HCT116 (cell line): Measurements from ENCODE around the gene SERTAD3. TPM values are rescaled to one million over a fixed set of nuclear protein-coding genes. Genes with fewer than 3 reads are reported as not detected.

Experiments
- ATAC-seq: fragments of 200-7000 bp; cut with Tn5 transposase; 2 replicates; pipeline ENCODE4 v1.9.1; 2020; ENCODE audit warnings: mild to moderate bottlenecking, moderate library complexity
- BruUV-seq: library from RNA; stranded (reverse); fragments of 400-500 nt; replicated peaks from 2 replicates; lab custom pipeline; 2021; lab: Mats Ljungman, UMichigan
- CTCF ChIA-PET: fragments of 300-600 bp; sonication (Branson Sonifier 250); formaldehyde crosslinking; loops from one replicate; lab custom pipeline; 2021; ENCODE audit warnings: antibody characterized with exemption; lab: Charles Lee
- POLR2A ChIA-PET: fragments of 300-600, 350-600 bp; sonication (Branson Sonifier 250); formaldehyde crosslinking; loops from one replicate; lab custom pipeline; 2021; ENCODE audit warnings: antibody characterized with exemption; lab: Charles Lee
- RAD21 ChIA-PET, 2 experiments: fragments of 300-600 bp; sonication (Branson Sonifier 250); formaldehyde crosslinking; loops; one replicate each; lab custom pipeline; 2023; ENCODE audit warnings: low total read pairs in 2 of 2; ENCODE audit not compliant: uncharacterized antibody in 2 of 2, unreplicated experiment in 2 of 2, low non-redundant PET in 1 of 2; lab: Charles Lee
- DNase-seq: peaks from one replicate; pipeline ENCODE4 v3.0.0-alpha.2; 2010; ENCODE audit warnings: low read depth, low spot score
- H2AFZ ChIP-seq: fragments of 200-600 bp; shearing (Covaris generic), sonication (generic); 2 replicates; pipeline ENCODE4 v1.6.1; 2017; ENCODE audit warnings: low read depth, mixed run types, mixed read lengths, antibody characterized with exemption, low read length; ENCODE audit not compliant: poor library complexity, severe bottlenecking
- H3K27ac ChIP-seq: 2 replicates; pipeline ENCODE4 v1.5.1; 2012; ENCODE audit warnings: low read depth, low read length
- H3K27me3 ChIP-seq: fragments of 200-600 bp; sonication (generic); 2 replicates; pipeline ENCODE4 v1.6.1; 2016; ENCODE audit warnings: mixed run types, low read length, mixed read lengths; ENCODE audit not compliant: insufficient read depth
- H3K36me3 ChIP-seq, 2 experiments: fragments of 200-500 bp in 1 of 2; fragments of 200-600 bp in 1 of 2; sonication (Bioruptor generic) in 1 of 2; sonication (generic) in 1 of 2; 2 replicates each; pipeline versions ENCODE4 v1.5.1 to v1.6.1; 2014 to 2016; ENCODE audit warnings: low read length in 2 of 2, inconsistent platforms in 1 of 2, mixed read lengths in 1 of 2, mixed run types in 1 of 2; ENCODE audit not compliant: insufficient read depth in 2 of 2, control insufficient read depth in 1 of 2
- H3K4me1 ChIP-seq, 2 experiments: fragments of 200-600 bp in 1 of 2; sonication (generic) in 1 of 2; 2 replicates each; pipeline versions ENCODE4 v1.5.1 to v1.6.1; 2012 to 2017; ENCODE audit warnings: low read length in 2 of 2, inconsistent platforms in 1 of 2, mild to moderate bottlenecking in 1 of 2, mixed read lengths in 1 of 2, mixed run types in 1 of 2, moderate library complexity in 1 of 2; ENCODE audit not compliant: insufficient read depth in 2 of 2, control insufficient read depth in 1 of 2
- H3K4me2 ChIP-seq: fragments of 200-600 bp; sonication (generic); 2 replicates; pipeline ENCODE4 v1.6.1; 2017; ENCODE audit warnings: mixed run types, low read length, mixed read lengths
- H3K4me3 ChIP-seq, 2 experiments: fragments of 200-600 bp in 1 of 2; sonication (generic) in 1 of 2; replicated peaks in 1 of 2; 2 replicates each; pipeline ENCODE4 v1.5.1; 2011 to 2016; ENCODE audit warnings: low read length in 2 of 2, control low read depth in 1 of 2, low read depth in 1 of 2, mild to moderate bottlenecking in 1 of 2, mixed read lengths in 1 of 2, mixed run types in 1 of 2
- H3K79me2 ChIP-seq: fragments of 200-600 bp; sonication (generic); 2 replicates; pipeline ENCODE4 v1.6.1; 2017; ENCODE audit warnings: mild to moderate bottlenecking, mixed run types, low read length, moderate library complexity, mixed read lengths; ENCODE audit not compliant: insufficient read depth
- H3K9ac ChIP-seq: fragments of 200-600 bp; sonication (generic); 2 replicates; pipeline ENCODE4 v1.6.1; 2016; ENCODE audit warnings: low read length, mixed read lengths
- H3K9me2 ChIP-seq: fragments of 200-600 bp; sonication (generic), shearing (Covaris generic); 2 replicates; pipeline ENCODE4 v1.6.1; 2017; ENCODE audit warnings: mixed run types, mild to moderate bottlenecking, moderate library complexity; ENCODE audit not compliant: insufficient read depth
- H3K9me3 ChIP-seq, 2 experiments: fragments of 200-500 bp in 1 of 2; fragments of 200-600 bp in 1 of 2; sonication (Bioruptor generic) in 1 of 2; sonication (generic) in 1 of 2; 2 replicates each; pipeline ENCODE4 v1.6.1; 2014 to 2017; ENCODE audit warnings: low read length in 2 of 2, mixed read lengths in 2 of 2, inconsistent platforms in 1 of 2, low read depth in 1 of 2, mild to moderate bottlenecking in 1 of 2, mixed run types in 1 of 2, moderate library complexity in 1 of 2; ENCODE audit not compliant: control insufficient read depth in 1 of 2, insufficient read depth in 1 of 2
- H4K20me1 ChIP-seq: fragments of 200-600 bp; sonication (generic), shearing (Covaris generic); 2 replicates; pipeline ENCODE4 v1.6.1; 2017; ENCODE audit warnings: mixed run types, mild to moderate bottlenecking, moderate library complexity; ENCODE audit not compliant: insufficient read depth
- CBX3 ChIP-seq: IDR thresholded peaks from 2 replicates; pipeline ENCODE4 v1.6.1; 2012; ENCODE audit warnings: low read depth
- EZH2 ChIP-seq: fragments of 200-600 bp; sonication (generic); IDR thresholded peaks from 2 replicates; pipeline ENCODE4 v1.6.1; 2017; ENCODE audit warnings: antibody characterized with exemption, mixed run types
- FOSL1 ChIP-seq: IDR thresholded peaks from 2 replicates; pipeline ENCODE4 v1.6.1; 2012; ENCODE audit warnings: low read depth
- SP1 ChIP-seq: IDR thresholded peaks from 2 replicates; pipeline ENCODE4 v1.6.1; 2012; ENCODE audit warnings: low read depth
- SRF ChIP-seq: IDR thresholded peaks from 2 replicates; pipeline ENCODE4 v1.6.1; 2012; ENCODE audit warnings: low read depth
- YY1 ChIP-seq: IDR thresholded peaks from 2 replicates; pipeline ENCODE4 v1.6.1; 2011; ENCODE audit warnings: low read length, low read depth, moderate library complexity, mild to moderate bottlenecking; ENCODE audit not compliant: insufficient replicate concordance; ENCODE audit errors: extremely low read depth
- intact Hi-C: fragments of 100-400 bp; cut with micrococcal nuclease; formaldehyde crosslinking; loops from 2 replicates; pipeline ENCODE4 v1.10.0; 2022
- total RNA-seq: library from RNA; stranded (reverse); gene quantifications from one replicate; pipeline ENCODE4 v1.2.1, GENCODE V29; 2021; ENCODE audit not compliant: unreplicated experiment
- TF ChIP-seq, protein P1 (sequence below): IDR thresholded peaks from 2 replicates; pipeline ENCODE4 v1.6.1; 2012; ENCODE audit warnings: low read depth
- TF ChIP-seq, protein P2 (sequence below): IDR thresholded peaks from 2 replicates; pipeline ENCODE4 v1.6.1; 2012

SERTAD3 gene
- total RNA-seq, 1 experiment from 2014 or later: 32.4 TPM

- Histone ChIP-seq H3K9me2 (no peaks in the 10 kb centered on the region), H3K79me2 (no peaks in the 10 kb centered on the region), H3K27me3 (no peaks in the 10 kb centered on the region), H3K4me2 (no peak overlapping the region), H3K36me3 (no peaks in the 10 kb centered on the region), H3K9me3 (no peaks in the 10 kb centered on the region), H2AFZ (no peak overlapping the region), H3K4me1 (peaks cover 15 to 26% of the 10 kb centered on the region in 2 experiments), H3K4me3 (no peak overlapping the region), H3K9ac (no peak overlapping the region), H4K20me1 (no peaks in the 10 kb centered on the region), H3K27ac (no peak overlapping the region; the same call in 1 of the 2 replicates)
- no peak for TF ChIP-seq YY1
- TF ChIP-seq, protein P1, sequence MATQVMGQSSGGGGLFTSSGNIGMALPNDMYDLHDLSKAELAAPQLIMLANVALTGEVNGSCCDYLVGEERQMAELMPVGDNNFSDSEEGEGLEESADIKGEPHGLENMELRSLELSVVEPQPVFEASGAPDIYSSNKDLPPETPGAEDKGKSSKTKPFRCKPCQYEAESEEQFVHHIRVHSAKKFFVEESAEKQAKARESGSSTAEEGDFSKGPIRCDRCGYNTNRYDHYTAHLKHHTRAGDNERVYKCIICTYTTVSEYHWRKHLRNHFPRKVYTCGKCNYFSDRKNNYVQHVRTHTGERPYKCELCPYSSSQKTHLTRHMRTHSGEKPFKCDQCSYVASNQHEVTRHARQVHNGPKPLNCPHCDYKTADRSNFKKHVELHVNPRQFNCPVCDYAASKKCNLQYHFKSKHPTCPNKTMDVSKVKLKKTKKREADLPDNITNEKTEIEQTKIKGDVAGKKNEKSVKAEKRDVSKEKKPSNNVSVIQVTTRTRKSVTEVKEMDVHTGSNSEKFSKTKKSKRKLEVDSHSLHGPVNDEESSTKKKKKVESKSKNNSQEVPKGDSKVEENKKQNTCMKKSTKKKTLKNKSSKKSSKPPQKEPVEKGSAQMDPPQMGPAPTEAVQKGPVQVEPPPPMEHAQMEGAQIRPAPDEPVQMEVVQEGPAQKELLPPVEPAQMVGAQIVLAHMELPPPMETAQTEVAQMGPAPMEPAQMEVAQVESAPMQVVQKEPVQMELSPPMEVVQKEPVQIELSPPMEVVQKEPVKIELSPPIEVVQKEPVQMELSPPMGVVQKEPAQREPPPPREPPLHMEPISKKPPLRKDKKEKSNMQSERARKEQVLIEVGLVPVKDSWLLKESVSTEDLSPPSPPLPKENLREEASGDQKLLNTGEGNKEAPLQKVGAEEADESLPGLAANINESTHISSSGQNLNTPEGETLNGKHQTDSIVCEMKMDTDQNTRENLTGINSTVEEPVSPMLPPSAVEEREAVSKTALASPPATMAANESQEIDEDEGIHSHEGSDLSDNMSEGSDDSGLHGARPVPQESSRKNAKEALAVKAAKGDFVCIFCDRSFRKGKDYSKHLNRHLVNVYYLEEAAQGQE: no peak
- TF ChIP-seq SP1: no peak
- TF ChIP-seq, protein P2, sequence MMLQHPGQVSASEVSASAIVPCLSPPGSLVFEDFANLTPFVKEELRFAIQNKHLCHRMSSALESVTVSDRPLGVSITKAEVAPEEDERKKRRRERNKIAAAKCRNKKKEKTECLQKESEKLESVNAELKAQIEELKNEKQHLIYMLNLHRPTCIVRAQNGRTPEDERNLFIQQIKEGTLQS: no peak
- no peak for TF ChIP-seq SRF
- no peak for TF ChIP-seq EZH2
- TF ChIP-seq FOSL1: no peak
- TF ChIP-seq CBX3: no peak
- DNase-seq (no peak), ATAC-seq (no peak)
- ChIA-PET POLR2A (interaction anchor here (1.2 kb wide), 1 partner anchor 32 kb away, joined by 3 read pairs; no protein-coding TSS in a partner anchor), CTCF (interaction anchor here (1.7 kb wide), 1 partner anchor 27 kb away, joined by 6 read pairs; no protein-coding TSS in a partner anchor), RAD21 (no interaction called here)
- no TSS peak for BruUV-seq
- intact Hi-C loops: no loop called here
Measured at GRCh38 chr19:40393894-40394815, 50.0 kb downstream of the SERTAD3 start.
